Erythroblast (primary cell): ENCODE results near the gene CHRD.

ENCODE experiments used
- GATA1 ChIP-seq: IDR thresholded peaks from 2 replicates; pipeline ENCODE4 v1.6.1; 2011; ENCODE audit warnings: low read depth, mild to moderate bottlenecking, control low read depth, low read length, moderate library complexity
- POLR2A ChIP-seq: IDR thresholded peaks from 2 replicates; pipeline ENCODE4 v1.6.1; 2011; ENCODE audit warnings: mild to moderate bottlenecking, low read length

- TF ChIP-seq POLR2A (no peak), GATA1 (no peak)
Measured at GRCh38 chr3:184334470-184335158, 45.2 kb upstream of the CHRD start.
